ENCODE measurements around the gene PRKN. TPM values are rescaled to one million over a fixed set of nuclear protein-coding genes. Genes with fewer than 3 reads are reported as not detected.

The PRKN gene
- total RNA-seq, 1 experiment from 2014 or later: 0.46 TPM

- no peaks in the 10 kb centered on the region for H3K9me3 ChIP-seq (ENCODE audit: control insufficient read depth, insufficient read depth, low read depth, low read length)
- no peaks in the 10 kb centered on the region for H3K4me1 ChIP-seq (ENCODE audit: control insufficient read depth, insufficient read depth, low read length)
- no peak overlapping the region for H3K4me3 ChIP-seq (ENCODE audit: low read depth in 2 of 2, low read length in 2 of 2)
- ATAC-seq (no peak), DNase-seq (ENCODE audit: low read depth, low spot score) (no peak)
- POLR2A ChIA-PET: interaction anchor here (0.6 kb wide), 1 partner anchor 42 kb away, joined by 3 read pairs; no protein-coding TSS in a partner anchor
- CTCF ChIA-PET: interaction anchor here (0.9 kb wide), 1 partner anchor 23 kb away, joined by 3 read pairs; no protein-coding TSS in a partner anchor
- no peaks in the 10 kb centered on the region for H3K36me3 ChIP-seq (ENCODE audit: control insufficient read depth, insufficient read depth, low read length)
- no TSS peak for BruUV-seq (replicated peaks)
- H3K27ac ChIP-seq (ENCODE audit: low read length): no peak overlapping the region
- TF ChIP-seq POLR2AphosphoS5 (IDR thresholded peaks at IDR 0.05; ENCODE audit: low read depth, low read length): no peak
- TF ChIP-seq SIN3A (IDR thresholded peaks at IDR 0.05; ENCODE audit: borderline replicate concordance, insufficient read depth, low read depth, low read length): no peak
- TF ChIP-seq, protein P1, sequence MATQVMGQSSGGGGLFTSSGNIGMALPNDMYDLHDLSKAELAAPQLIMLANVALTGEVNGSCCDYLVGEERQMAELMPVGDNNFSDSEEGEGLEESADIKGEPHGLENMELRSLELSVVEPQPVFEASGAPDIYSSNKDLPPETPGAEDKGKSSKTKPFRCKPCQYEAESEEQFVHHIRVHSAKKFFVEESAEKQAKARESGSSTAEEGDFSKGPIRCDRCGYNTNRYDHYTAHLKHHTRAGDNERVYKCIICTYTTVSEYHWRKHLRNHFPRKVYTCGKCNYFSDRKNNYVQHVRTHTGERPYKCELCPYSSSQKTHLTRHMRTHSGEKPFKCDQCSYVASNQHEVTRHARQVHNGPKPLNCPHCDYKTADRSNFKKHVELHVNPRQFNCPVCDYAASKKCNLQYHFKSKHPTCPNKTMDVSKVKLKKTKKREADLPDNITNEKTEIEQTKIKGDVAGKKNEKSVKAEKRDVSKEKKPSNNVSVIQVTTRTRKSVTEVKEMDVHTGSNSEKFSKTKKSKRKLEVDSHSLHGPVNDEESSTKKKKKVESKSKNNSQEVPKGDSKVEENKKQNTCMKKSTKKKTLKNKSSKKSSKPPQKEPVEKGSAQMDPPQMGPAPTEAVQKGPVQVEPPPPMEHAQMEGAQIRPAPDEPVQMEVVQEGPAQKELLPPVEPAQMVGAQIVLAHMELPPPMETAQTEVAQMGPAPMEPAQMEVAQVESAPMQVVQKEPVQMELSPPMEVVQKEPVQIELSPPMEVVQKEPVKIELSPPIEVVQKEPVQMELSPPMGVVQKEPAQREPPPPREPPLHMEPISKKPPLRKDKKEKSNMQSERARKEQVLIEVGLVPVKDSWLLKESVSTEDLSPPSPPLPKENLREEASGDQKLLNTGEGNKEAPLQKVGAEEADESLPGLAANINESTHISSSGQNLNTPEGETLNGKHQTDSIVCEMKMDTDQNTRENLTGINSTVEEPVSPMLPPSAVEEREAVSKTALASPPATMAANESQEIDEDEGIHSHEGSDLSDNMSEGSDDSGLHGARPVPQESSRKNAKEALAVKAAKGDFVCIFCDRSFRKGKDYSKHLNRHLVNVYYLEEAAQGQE (IDR thresholded peaks at IDR 0.05; ENCODE audit: insufficient read depth in 1 of 2, low read depth in 2 of 2, low read length in 1 of 2): no peak
- TF ChIP-seq CTCF (IDR thresholded peaks at IDR 0.05): no peak
- no peak for TF ChIP-seq TCF7L2 (IDR thresholded peaks at IDR 0.05; ENCODE audit: low read depth, low read length)
- no peaks in the 10 kb centered on the region for H3K27me3 ChIP-seq (ENCODE audit: control insufficient read depth, insufficient read depth, low read length)
- intact Hi-C loops (cut with micrococcal nuclease; ENCODE audit: unreplicated experiment): no loop called here
- in situ Hi-C loops (cut with HindIII; ENCODE audit: low pct_unique_long_range_greater_than_20kb, low sequenced_read_pairs): no loop called here
These were observed 1379.5 kb downstream of the PRKN start for GRCh38 chr6:161347988-161348627.

GRCh38 chr6:161347125-161347524 is 1380.4 kb downstream of the PRKN start:
- ChIA-PET CTCF (interaction anchor here (1.6 kb wide), 1 partner anchor 24 kb away, joined by 4 read pairs; no protein-coding TSS in a partner anchor), POLR2A (no interaction called here)
- H3K4me1 ChIP-seq (ENCODE audit: control insufficient read depth, insufficient read depth, low read length): no peaks in the 10 kb centered on the region
- TF ChIP-seq SIN3A (IDR thresholded peaks at IDR 0.05; ENCODE audit: borderline replicate concordance, insufficient read depth, low read depth, low read length) (no peak), TCF7L2 (IDR thresholded peaks at IDR 0.05; ENCODE audit: low read depth, low read length) (no peak), POLR2AphosphoS5 (IDR thresholded peaks at IDR 0.05; ENCODE audit: low read depth, low read length) (no peak), CTCF (IDR thresholded peaks at IDR 0.05) (no peak)
- TF ChIP-seq, protein P1 (IDR thresholded peaks at IDR 0.05; ENCODE audit: insufficient read depth in 1 of 2, low read depth in 2 of 2, low read length in 1 of 2): no peak
- intact Hi-C loops (cut with micrococcal nuclease; ENCODE audit: unreplicated experiment) (no loop called here), in situ Hi-C loops (cut with HindIII; ENCODE audit: low pct_unique_long_range_greater_than_20kb, low sequenced_read_pairs) (no loop called here)
- no peak overlapping the region for H3K27ac ChIP-seq (ENCODE audit: low read length)
- no peaks in the 10 kb centered on the region for H3K27me3 ChIP-seq (ENCODE audit: control insufficient read depth, insufficient read depth, low read length)
- H3K4me3 ChIP-seq (ENCODE audit: low read depth in 2 of 2, low read length in 2 of 2): no peak overlapping the region
- no TSS peak for BruUV-seq (replicated peaks)
- ATAC-seq (no peak), DNase-seq (ENCODE audit: low read depth, low spot score) (no peak)
- no peaks in the 10 kb centered on the region for H3K9me3 ChIP-seq (ENCODE audit: control insufficient read depth, insufficient read depth, low read depth, low read length)
- H3K36me3 ChIP-seq (ENCODE audit: control insufficient read depth, insufficient read depth, low read length): no peaks in the 10 kb centered on the region
